HEK293 (cell line): ENCODE results near the gene UVSSA.

Source experiments
- CTCF ChIA-PET: fragments of 350-600 bp; formaldehyde crosslinking; extraction: SDS; loops from one replicate; lab custom pipeline; 2021; ENCODE audit warnings: antibody characterized with exemption; lab: Yijun Ruan, JAX
- POLR2A ChIA-PET: fragments of 300-600 bp; formaldehyde crosslinking; extraction: SDS; loops from one replicate; lab custom pipeline; 2020; ENCODE audit warnings: antibody characterized with exemption, inconsistent platforms; lab: Yijun Ruan, JAX
- H3K27ac ChIP-seq: fragments of 200-500 bp; sonication (Bioruptor generic); 2 replicates; pipeline ENCODE4 v1.5.1; 2014; ENCODE audit warnings: low read depth, low read length, control low read depth, inconsistent platforms; ENCODE audit errors: extremely low read depth
- H3K36me3 ChIP-seq, 2 experiments: fragments of 200-500 bp in 1 of 2; sonication (Bioruptor generic) in 1 of 2; 1 replicate in 1 of 2; 2 replicates in 1 of 2; pipeline ENCODE4 v1.5.1; 2014 to 2017; ENCODE audit warnings: inconsistent platforms in 2 of 2, low read length in 2 of 2; ENCODE audit not compliant: control insufficient read depth in 2 of 2, insufficient read depth in 1 of 2
- H3K4me1 ChIP-seq: fragments of 200-500 bp; sonication (Bioruptor generic); 2 replicates; pipeline ENCODE4 v1.5.1; 2014; ENCODE audit warnings: mild to moderate bottlenecking, low read length, inconsistent platforms; ENCODE audit not compliant: control insufficient read depth, insufficient read depth
- H3K4me3 ChIP-seq: 2 replicates; pipeline ENCODE4 v1.5.1; 2011; ENCODE audit warnings: low read depth, mild to moderate bottlenecking, control low read depth, low read length, moderate library complexity
- H3K9me3 ChIP-seq: fragments of 200-500 bp; sonication (Bioruptor generic); 2 replicates; pipeline ENCODE4 v1.5.1; 2014; ENCODE audit warnings: low read depth, low read length, inconsistent platforms; ENCODE audit not compliant: control insufficient read depth, insufficient read depth
- KLF16 ChIP-seq: fragments of 450-650 bp; formaldehyde crosslinking; IDR thresholded peaks from 2 replicates; pipeline ENCODE4 v1.5.1; 2017; ENCODE audit warnings: missing biosample characterization, missing genetic modification characterization
- MYNN ChIP-seq: fragments of 450-650 bp; formaldehyde crosslinking; IDR thresholded peaks from 2 replicates; pipeline ENCODE4 v1.5.1; 2016; ENCODE audit warnings: missing biosample characterization, missing genetic modification characterization, borderline replicate concordance
- MZF1 ChIP-seq: fragments of 450-650 bp; formaldehyde crosslinking; IDR thresholded peaks from 2 replicates; pipeline ENCODE4 v1.5.1; 2017; ENCODE audit warnings: missing biosample characterization, missing genetic modification characterization, borderline replicate concordance
- SCRT1 ChIP-seq: fragments of 450-650 bp; formaldehyde crosslinking; IDR thresholded peaks from 2 replicates; pipeline ENCODE4 v1.5.1; 2016; ENCODE audit warnings: missing biosample characterization, missing genetic modification characterization, borderline replicate concordance
- SCRT2 ChIP-seq: fragments of 450-650 bp; formaldehyde crosslinking; IDR thresholded peaks from 2 replicates; pipeline ENCODE4 v1.5.1; 2016; ENCODE audit warnings: missing biosample characterization, missing genetic modification characterization
- SP3 ChIP-seq: fragments of 450-650 bp; formaldehyde crosslinking; IDR thresholded peaks from 2 replicates; pipeline ENCODE4 v1.5.1; 2016; ENCODE audit warnings: missing biosample characterization, missing genetic modification characterization
- ZBTB17 ChIP-seq: fragments of 450-650 bp; formaldehyde crosslinking; IDR thresholded peaks from 2 replicates; pipeline ENCODE4 v1.5.1; 2016; ENCODE audit warnings: missing biosample characterization, missing genetic modification characterization
- ZBTB48 ChIP-seq: fragments of 450-650 bp; formaldehyde crosslinking; IDR thresholded peaks from 2 replicates; pipeline ENCODE4 v1.5.1; 2016; ENCODE audit warnings: missing biosample characterization, missing genetic modification characterization
- ZIC2 ChIP-seq: fragments of 450-650 bp; formaldehyde crosslinking; IDR thresholded peaks from 2 replicates; pipeline ENCODE4 v1.5.1; 2016; ENCODE audit warnings: missing biosample characterization, missing genetic modification characterization
- ZNF133 ChIP-seq: fragments of 450-650 bp; formaldehyde crosslinking; IDR thresholded peaks from 2 replicates; pipeline ENCODE4 v1.5.1; 2016; ENCODE audit warnings: missing biosample characterization, missing genetic modification characterization
- ZNF239 ChIP-seq: fragments of 450-650 bp; formaldehyde crosslinking; IDR thresholded peaks from 2 replicates; pipeline ENCODE4 v1.5.1; 2016; ENCODE audit warnings: missing biosample characterization, missing genetic modification characterization
- ZNF302 ChIP-seq: fragments of 450-650 bp; formaldehyde crosslinking; IDR thresholded peaks from 2 replicates; pipeline ENCODE4 v1.5.1; 2016; ENCODE audit warnings: missing biosample characterization, missing genetic modification characterization, low read depth
- ZNF433 ChIP-seq: fragments of 450-650 bp; formaldehyde crosslinking; IDR thresholded peaks from 2 replicates; pipeline ENCODE4 v1.5.1; 2016; ENCODE audit warnings: missing biosample characterization, missing genetic modification characterization, low read depth
- ZNF560 ChIP-seq: fragments of 450-650 bp; formaldehyde crosslinking; IDR thresholded peaks from 2 replicates; pipeline ENCODE4 v1.5.1; 2017; ENCODE audit warnings: missing biosample characterization, missing genetic modification characterization, borderline replicate concordance
- ZNF600 ChIP-seq: fragments of 450-650 bp; formaldehyde crosslinking; IDR thresholded peaks from 2 replicates; pipeline ENCODE4 v1.5.1; 2016; ENCODE audit warnings: missing biosample characterization, missing genetic modification characterization
- ZNF701 ChIP-seq: fragments of 450-650 bp; formaldehyde crosslinking; IDR thresholded peaks from 2 replicates; pipeline ENCODE4 v1.5.1; 2016; ENCODE audit warnings: missing biosample characterization, missing genetic modification characterization
- ZNF777 ChIP-seq: fragments of 450-650 bp; formaldehyde crosslinking; IDR thresholded peaks from 2 replicates; pipeline ENCODE4 v1.5.1; 2017; ENCODE audit warnings: missing biosample characterization, missing genetic modification characterization, borderline replicate concordance
- ZNF792 ChIP-seq: fragments of 450-650 bp; formaldehyde crosslinking; IDR thresholded peaks from 2 replicates; pipeline ENCODE4 v1.5.1; 2016; ENCODE audit warnings: missing biosample characterization, missing genetic modification characterization
- TF ChIP-seq, protein P1 (sequence below): fragments of 450-650 bp; formaldehyde crosslinking; IDR thresholded peaks from 2 replicates; pipeline ENCODE4 v1.5.1; 2017; ENCODE audit warnings: missing biosample characterization, missing genetic modification characterization
- TF ChIP-seq, protein P2 (sequence below): fragments of 450-650 bp; formaldehyde crosslinking; IDR thresholded peaks from 2 replicates; pipeline ENCODE4 v1.5.1; 2016; ENCODE audit warnings: missing biosample characterization, missing genetic modification characterization
- TF ChIP-seq, protein P3 (sequence below): fragments of 450-650 bp; formaldehyde crosslinking; IDR thresholded peaks from 2 replicates; pipeline ENCODE4 v1.5.1; 2016; ENCODE audit warnings: missing biosample characterization, missing genetic modification characterization
- TF ChIP-seq, protein P4 (sequence below): fragments of 450-650 bp; formaldehyde crosslinking; IDR thresholded peaks from 2 replicates; pipeline ENCODE4 v1.5.1; 2016; ENCODE audit warnings: missing biosample characterization, missing genetic modification characterization
- TF ChIP-seq, protein P5 (sequence below): fragments of 450-650 bp; IDR thresholded peaks from 2 replicates; pipeline ENCODE4 v1.5.1; 2018; ENCODE audit warnings: missing biosample characterization, mild to moderate bottlenecking, missing genetic modification characterization
- TF ChIP-seq, protein P6 (sequence below): fragments of 450-650 bp; formaldehyde crosslinking; IDR thresholded peaks from 2 replicates; pipeline ENCODE4 v1.5.1; 2016; ENCODE audit warnings: missing biosample characterization, missing genetic modification characterization

Gene UVSSA

DNA sequence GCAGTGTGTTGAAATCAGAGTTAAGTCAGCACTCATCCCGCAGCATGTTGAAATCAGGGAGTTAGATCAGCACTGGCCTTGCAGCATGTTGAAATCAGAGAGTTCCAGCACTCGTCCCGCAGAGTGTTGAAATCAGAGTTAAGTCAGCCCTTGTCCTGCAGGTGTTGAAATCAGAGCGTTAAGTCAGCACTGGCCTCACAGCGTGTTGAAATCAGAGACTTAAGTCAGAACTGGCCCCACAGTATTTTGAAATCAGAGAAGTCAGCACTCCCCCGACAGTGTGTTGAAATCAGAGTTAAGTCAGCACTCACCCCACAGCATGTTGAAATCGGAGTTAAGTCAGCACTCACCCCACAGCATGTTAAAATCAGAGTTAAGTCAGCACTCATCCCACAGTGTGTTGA lies 10.9 kb upstream of the UVSSA start (continued):
- TF ChIP-seq, protein P1, sequence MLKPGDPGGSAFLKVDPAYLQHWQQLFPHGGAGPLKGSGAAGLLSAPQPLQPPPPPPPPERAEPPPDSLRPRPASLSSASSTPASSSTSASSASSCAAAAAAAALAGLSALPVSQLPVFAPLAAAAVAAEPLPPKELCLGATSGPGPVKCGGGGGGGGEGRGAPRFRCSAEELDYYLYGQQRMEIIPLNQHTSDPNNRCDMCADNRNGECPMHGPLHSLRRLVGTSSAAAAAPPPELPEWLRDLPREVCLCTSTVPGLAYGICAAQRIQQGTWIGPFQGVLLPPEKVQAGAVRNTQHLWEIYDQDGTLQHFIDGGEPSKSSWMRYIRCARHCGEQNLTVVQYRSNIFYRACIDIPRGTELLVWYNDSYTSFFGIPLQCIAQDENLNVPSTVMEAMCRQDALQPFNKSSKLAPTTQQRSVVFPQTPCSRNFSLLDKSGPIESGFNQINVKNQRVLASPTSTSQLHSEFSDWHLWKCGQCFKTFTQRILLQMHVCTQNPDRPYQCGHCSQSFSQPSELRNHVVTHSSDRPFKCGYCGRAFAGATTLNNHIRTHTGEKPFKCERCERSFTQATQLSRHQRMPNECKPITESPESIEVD (tag by site-specific recombination) = no peak
- TF ChIP-seq ZIC2 = no peak

DNA sequence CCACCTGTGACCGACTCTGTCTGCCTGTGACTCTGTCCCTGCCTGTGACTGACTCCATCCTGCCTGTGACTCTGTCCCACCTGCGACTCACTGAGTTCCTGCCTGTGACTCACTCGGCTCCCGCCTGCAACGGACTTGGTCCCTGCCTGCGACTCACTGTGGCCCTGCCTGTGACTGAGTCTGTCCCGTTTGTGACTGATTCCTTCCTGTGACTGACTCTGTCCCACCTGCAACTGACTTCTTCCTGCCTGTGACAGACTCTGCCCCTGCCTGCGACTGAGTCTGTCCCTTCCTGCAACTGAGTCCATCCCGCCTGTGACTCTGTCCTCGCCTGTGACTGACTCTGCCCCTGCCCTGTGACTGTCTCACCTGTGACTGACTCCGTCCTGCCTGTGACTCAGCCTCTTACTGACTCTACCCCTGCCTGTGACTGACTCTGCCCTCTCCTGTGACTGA lies 9.6 kb upstream of the UVSSA start:
- no peaks in the 10 kb centered on the region for H3K9me3 ChIP-seq
- H3K36me3 ChIP-seq = peaks cover 0 to 81% of the 10 kb centered on the region in 2 experiments; a peak in 1 of 3 replicates
- POLR2A ChIA-PET = no interaction called here
- H3K4me1 ChIP-seq = no peaks in the 10 kb centered on the region
- CTCF ChIA-PET = no interaction called here
- TF ChIP-seq ZNF600 (tag by site-specific recombination) (peak; percentile 93), ZNF560 (no peak), SCRT1 (tag by site-specific recombination) (0 out of 2 replicates have a peak, but pooled peaks have one; percentile 27), SCRT2 (tag by site-specific recombination) (peak; percentile 74), ZNF433 (tag by site-specific recombination) (no peak), ZBTB48 (tag by site-specific recombination) (no peak), ZBTB17 (tag by site-specific recombination) (no peak)
- TF ChIP-seq, protein P2, sequence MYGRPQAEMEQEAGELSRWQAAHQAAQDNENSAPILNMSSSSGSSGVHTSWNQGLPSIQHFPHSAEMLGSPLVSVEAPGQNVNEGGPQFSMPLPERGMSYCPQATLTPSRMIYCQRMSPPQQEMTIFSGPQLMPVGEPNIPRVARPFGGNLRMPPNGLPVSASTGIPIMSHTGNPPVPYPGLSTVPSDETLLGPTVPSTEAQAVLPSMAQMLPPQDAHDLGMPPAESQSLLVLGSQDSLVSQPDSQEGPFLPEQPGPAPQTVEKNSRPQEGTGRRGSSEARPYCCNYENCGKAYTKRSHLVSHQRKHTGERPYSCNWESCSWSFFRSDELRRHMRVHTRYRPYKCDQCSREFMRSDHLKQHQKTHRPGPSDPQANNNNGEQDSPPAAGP (tag by site-specific recombination) = peak; percentile 75
- TF ChIP-seq, protein P3, sequence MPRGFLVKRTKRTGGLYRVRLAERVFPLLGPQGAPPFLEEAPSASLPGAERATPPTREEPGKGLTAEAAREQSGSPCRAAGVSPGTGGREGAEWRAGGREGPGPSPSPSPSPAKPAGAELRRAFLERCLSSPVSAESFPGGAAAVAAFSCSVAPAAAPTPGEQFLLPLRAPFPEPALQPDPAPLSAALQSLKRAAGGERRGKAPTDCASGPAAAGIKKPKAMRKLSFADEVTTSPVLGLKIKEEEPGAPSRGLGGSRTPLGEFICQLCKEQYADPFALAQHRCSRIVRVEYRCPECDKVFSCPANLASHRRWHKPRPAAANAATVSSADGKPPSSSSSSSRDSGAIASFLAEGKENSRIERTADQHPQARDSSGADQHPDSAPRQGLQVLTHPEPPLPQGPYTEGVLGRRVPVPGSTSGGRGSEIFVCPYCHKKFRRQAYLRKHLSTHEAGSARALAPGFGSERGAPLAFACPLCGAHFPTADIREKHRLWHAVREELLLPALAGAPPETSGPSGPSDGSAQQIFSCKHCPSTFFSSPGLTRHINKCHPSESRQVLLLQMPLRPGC = peak; percentile 13; the same call in 1 of the 2 replicates
- TF ChIP-seq, protein P4, sequence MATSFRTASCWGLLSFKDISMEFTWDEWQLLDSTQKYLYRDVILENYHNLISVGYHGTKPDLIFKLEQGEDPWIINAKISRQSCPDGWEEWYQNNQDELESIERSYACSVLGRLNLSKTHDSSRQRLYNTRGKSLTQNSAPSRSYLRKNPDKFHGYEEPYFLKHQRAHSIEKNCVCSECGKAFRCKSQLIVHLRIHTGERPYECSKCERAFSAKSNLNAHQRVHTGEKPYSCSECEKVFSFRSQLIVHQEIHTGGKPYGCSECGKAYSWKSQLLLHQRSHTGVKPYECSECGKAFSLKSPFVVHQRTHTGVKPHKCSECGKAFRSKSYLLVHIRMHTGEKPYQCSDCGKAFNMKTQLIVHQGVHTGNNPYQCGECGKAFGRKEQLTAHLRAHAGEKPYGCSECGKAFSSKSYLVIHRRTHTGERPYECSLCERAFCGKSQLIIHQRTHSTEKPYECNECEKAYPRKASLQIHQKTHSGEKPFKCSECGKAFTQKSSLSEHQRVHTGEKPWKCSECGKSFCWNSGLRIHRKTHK (tag by site-specific recombination) = no peak
- H3K4me3 ChIP-seq = no peak overlapping the region
- H3K27ac ChIP-seq = no peak overlapping the region

DNA sequence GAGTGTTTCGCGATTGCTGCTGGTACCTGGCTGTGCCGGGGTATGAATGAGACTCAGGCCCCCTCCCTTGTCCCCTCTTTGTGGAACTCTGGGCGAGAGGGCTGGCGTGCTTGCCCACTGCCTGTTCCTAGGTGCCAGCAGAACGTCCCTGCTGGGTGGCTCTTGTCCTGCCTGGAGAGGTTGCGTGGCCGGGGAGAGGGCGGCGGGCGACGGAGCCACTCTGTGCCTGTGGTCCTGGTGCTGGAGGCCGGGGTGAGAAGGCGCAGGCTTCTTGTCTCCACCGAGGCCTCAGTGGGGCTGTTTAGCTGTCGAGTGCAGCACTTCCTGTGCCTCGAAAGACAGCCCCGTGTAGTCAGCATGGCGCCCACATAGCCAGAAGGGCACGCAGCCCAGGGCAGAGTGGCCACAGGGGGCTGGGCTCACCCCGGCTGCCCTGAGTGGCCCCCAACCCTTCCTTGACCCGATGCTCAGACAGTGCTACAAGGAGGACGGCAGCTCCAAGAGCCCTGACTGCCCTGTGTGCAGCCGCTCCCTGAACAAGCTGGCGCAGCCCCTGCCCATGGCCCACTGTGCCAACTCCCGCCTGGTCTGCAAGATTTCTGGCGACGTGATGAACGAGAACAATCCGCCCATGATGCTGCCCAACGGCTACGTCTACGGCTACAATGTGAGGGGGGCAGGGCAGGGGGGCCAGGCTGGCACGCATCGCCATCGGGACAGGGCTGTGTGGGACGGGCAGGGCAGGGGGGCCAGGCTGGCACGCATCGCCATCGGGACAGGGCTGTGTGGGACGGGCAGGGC lies 8.9 kb upstream of the UVSSA start:
- no peaks in the 10 kb centered on the region for H3K4me1 ChIP-seq
- ChIA-PET POLR2A (no interaction called here), CTCF (no interaction called here)
- H3K9me3 ChIP-seq = no peaks in the 10 kb centered on the region
- no peak overlapping the region for H3K27ac ChIP-seq
- no peak overlapping the region for H3K4me3 ChIP-seq
- peaks cover 0 to 73% of the 10 kb centered on the region in 2 experiments; a peak in 1 of 3 replicates for H3K36me3 ChIP-seq
- TF ChIP-seq ZNF133 (tag by site-specific recombination) (no peak), ZNF777 (tag by site-specific recombination) (no peak), ZNF239 (tag by site-specific recombination) (no peak), ZNF302 (no peak), ZNF701 (no peak), ZNF792 (no peak), KLF16 (tag by site-specific recombination) (no peak), SP3 (tag by site-specific recombination) (no peak), MYNN (tag by site-specific recombination) (no peak), MZF1 (tag by site-specific recombination) (no peak)
- TF ChIP-seq, protein P5, sequence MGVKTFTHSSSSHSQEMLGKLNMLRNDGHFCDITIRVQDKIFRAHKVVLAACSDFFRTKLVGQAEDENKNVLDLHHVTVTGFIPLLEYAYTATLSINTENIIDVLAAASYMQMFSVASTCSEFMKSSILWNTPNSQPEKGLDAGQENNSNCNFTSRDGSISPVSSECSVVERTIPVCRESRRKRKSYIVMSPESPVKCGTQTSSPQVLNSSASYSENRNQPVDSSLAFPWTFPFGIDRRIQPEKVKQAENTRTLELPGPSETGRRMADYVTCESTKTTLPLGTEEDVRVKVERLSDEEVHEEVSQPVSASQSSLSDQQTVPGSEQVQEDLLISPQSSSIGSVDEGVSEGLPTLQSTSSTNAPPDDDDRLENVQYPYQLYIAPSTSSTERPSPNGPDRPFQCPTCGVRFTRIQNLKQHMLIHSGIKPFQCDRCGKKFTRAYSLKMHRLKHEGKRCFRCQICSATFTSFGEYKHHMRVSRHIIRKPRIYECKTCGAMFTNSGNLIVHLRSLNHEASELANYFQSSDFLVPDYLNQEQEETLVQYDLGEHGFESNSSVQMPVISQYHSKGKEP (tag by site-specific recombination) = no peak
- TF ChIP-seq, protein P6, sequence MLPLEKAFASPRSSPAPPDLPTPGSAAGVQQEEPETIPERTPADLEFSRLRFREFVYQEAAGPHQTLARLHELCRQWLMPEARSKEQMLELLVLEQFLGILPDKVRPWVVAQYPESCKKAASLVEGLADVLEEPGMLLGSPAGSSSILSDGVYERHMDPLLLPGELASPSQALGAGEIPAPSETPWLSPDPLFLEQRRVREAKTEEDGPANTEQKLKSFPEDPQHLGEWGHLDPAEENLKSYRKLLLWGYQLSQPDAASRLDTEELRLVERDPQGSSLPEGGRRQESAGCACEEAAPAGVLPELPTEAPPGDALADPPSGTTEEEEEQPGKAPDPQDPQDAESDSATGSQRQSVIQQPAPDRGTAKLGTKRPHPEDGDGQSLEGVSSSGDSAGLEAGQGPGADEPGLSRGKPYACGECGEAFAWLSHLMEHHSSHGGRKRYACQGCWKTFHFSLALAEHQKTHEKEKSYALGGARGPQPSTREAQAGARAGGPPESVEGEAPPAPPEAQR (tag by site-specific recombination) = no peak
